HepG2 (cell line): ENCODE measurements around the gene BAG3. TPM values are rescaled to one million over a fixed set of nuclear protein-coding genes. Genes with fewer than 3 reads are reported as not detected.

ENCODE experiments used
- ATAC-seq: fragments of 200-7000 bp; cut with Tn5 transposase; 3 replicates; pipeline ENCODE4 v1.9.1; 2020; ENCODE audit warnings: mild to moderate bottlenecking, moderate library complexity
- BruUV-seq: library from RNA; stranded (reverse); fragments of 400-500 nt; replicated peaks from 2 replicates; lab custom pipeline; 2021; lab: Mats Ljungman, UMichigan
- CTCF ChIA-PET: fragments of 300-600 bp; formaldehyde crosslinking; extraction: SDS; loops from one replicate; lab custom pipeline; 2021; ENCODE audit warnings: low total read pairs, inconsistent platforms, low intra/inter-chr PET ratio; lab: Yijun Ruan, JAX
- POLR2A ChIA-PET: fragments of 350-600 bp; sonication (Branson Sonifier 250); formaldehyde crosslinking; loops from one replicate; lab custom pipeline; 2020; ENCODE audit warnings: antibody characterized with exemption, inconsistent platforms; lab: Yijun Ruan, JAX
- DNase-seq: peaks from one replicate; pipeline ENCODE4 v3.0.0-alpha.2; 2015; ENCODE audit warnings: low spot score
- FAIRE-seq: peaks from 3 replicates; lab custom pipeline; 2011; peaks lifted over from hg19 to GRCh38; lab: Jason Lieb, UNC
- H2AFZ ChIP-seq: one replicate; pipeline ENCODE4 v1.6.1; 2011; ENCODE audit warnings: low read length, inconsistent platforms
- H3K27ac ChIP-seq: fragments of 300-600 bp; 3 replicates; pipeline ENCODE4 v1.8.0; 2011; ENCODE audit warnings: mixed run types, mild to moderate bottlenecking, mixed read lengths, low read length, inconsistent platforms; ENCODE audit not compliant: insufficient read depth; ENCODE audit errors: extremely low read length
- H3K27me3 ChIP-seq, 2 experiments: fragments of 200-600 bp in 1 of 2; 2 replicates in 1 of 2; 3 replicates in 1 of 2; pipeline versions ENCODE4 v1.6.0 to v1.8.0; 2011; ENCODE audit warnings: low read length in 2 of 2, mild to moderate bottlenecking in 2 of 2, moderate library complexity in 2 of 2, inconsistent platforms in 1 of 2; ENCODE audit not compliant: insufficient read depth in 2 of 2, control insufficient read depth in 1 of 2
- H3K36me3 ChIP-seq, 2 experiments: fragments of 200-600 bp in 1 of 2; replicated peaks in 1 of 2; 2 replicates in 1 of 2; 3 replicates in 1 of 2; pipeline versions ENCODE4 v1.5.1 to v1.8.0; 2011; ENCODE audit warnings: low read length in 2 of 2, inconsistent platforms in 1 of 2; ENCODE audit not compliant: insufficient read depth in 2 of 2, control insufficient read depth in 1 of 2
- H3K4me1 ChIP-seq: 2 replicates; pipeline ENCODE4 v1.5.1; 2012; ENCODE audit warnings: low read length, inconsistent platforms; ENCODE audit not compliant: insufficient read depth
- H3K4me2 ChIP-seq: 2 replicates; pipeline ENCODE4 v1.6.0; 2011; ENCODE audit warnings: low read depth, low read length, inconsistent platforms
- H3K4me3 ChIP-seq, 3 experiments: fragments of 200-600 bp in 1 of 3; sonication (generic), shearing (Covaris generic) in 1 of 3; replicated peaks in 1 of 3; 2 replicates each; pipeline ENCODE4 v1.5.1; 2011 to 2016; ENCODE audit warnings: low read length in 3 of 3, inconsistent platforms in 2 of 3, low read depth in 2 of 3, mild to moderate bottlenecking in 2 of 3, control low read depth in 1 of 3, mixed read lengths in 1 of 3; ENCODE audit not compliant: insufficient read depth in 1 of 3
- H3K79me2 ChIP-seq: one replicate; pipeline ENCODE4 v1.6.1; 2011; ENCODE audit warnings: low read length, inconsistent platforms; ENCODE audit not compliant: insufficient read depth
- H3K9ac ChIP-seq: 2 replicates; pipeline ENCODE4 v1.6.0; 2011; ENCODE audit warnings: mild to moderate bottlenecking, low read depth, low read length, inconsistent platforms; ENCODE audit not compliant: insufficient read depth
- H3K9me3 ChIP-seq: 2 replicates; pipeline ENCODE4 v1.5.1; 2012; ENCODE audit warnings: mild to moderate bottlenecking, low read length
- H4K20me1 ChIP-seq: 2 replicates; pipeline ENCODE4 v1.6.0; 2011; ENCODE audit warnings: inconsistent platforms, mild to moderate bottlenecking, low read length, moderate library complexity; ENCODE audit not compliant: insufficient read depth
- ARID4A ChIP-seq: sonication (generic); formaldehyde crosslinking; IDR thresholded peaks from 2 replicates; pipeline ENCODE4 v1.5.0; 2020; ENCODE audit warnings: mild to moderate bottlenecking, missing genetic modification reagents, borderline replicate concordance
- DMAP1 ChIP-seq: IDR thresholded peaks from 2 replicates; pipeline ENCODE4 v1.6.1; 2016
- FOXP1 ChIP-seq, 2 experiments: fragments of 450-650 bp in 1 of 2; IDR thresholded peaks; 2 replicates each; pipeline ENCODE4 v1.6.1; 2017 to 2018; ENCODE audit warnings: antibody characterized with exemption in 1 of 2
- HNRNPL ChIP-seq: fragments of 200-400 bp; formaldehyde crosslinking; IDR thresholded peaks from 2 replicates; pipeline ENCODE4 v1.6.1; 2017; ENCODE audit warnings: mild to moderate bottlenecking, low read depth, low read length
- KAT7 ChIP-seq: IDR thresholded peaks from 2 replicates; pipeline ENCODE4 v1.6.1; 2018; ENCODE audit warnings: borderline replicate concordance, missing compliant biosample characterization
- KLF12 ChIP-seq: sonication (generic); formaldehyde crosslinking; IDR thresholded peaks from 2 replicates; pipeline ENCODE4 v1.4.0; 2020; ENCODE audit warnings: missing genetic modification reagents, borderline replicate concordance
- ZNF232 ChIP-seq: sonication (generic); formaldehyde crosslinking; IDR thresholded peaks from 2 replicates; pipeline ENCODE4 v1.4.0; 2020; ENCODE audit warnings: missing genetic modification reagents, borderline replicate concordance
- ZNF580 ChIP-seq: IDR thresholded peaks from 2 replicates; pipeline ENCODE4 v1.6.1; 2016; ENCODE audit warnings: low read depth, borderline replicate concordance
- ZNF687 ChIP-seq: sonication (generic); formaldehyde crosslinking; IDR thresholded peaks from 2 replicates; pipeline ENCODE4 v1.5.1; 2020; ENCODE audit warnings: mild to moderate bottlenecking, missing genetic modification reagents, moderate library complexity
- WGBS: methylation state at CpG from one replicate; pipeline ENCODE4 v1.1.6; 2017; ENCODE audit warnings: low lambda C conversion rate; 5-methylcytosine and 5-hydroxymethylcytosine counted together
- in situ Hi-C: cut with HindIII; loops from 2 replicates; pipeline ENCODE4 v1.10.0; 2017; ENCODE audit warnings: low pct_unique_long_range_greater_than_20kb; ENCODE audit not compliant: extremely low pct_ligation_motif_present
- intact Hi-C: fragments of 100-400 bp; cut with micrococcal nuclease; formaldehyde crosslinking; loops from one replicate; pipeline ENCODE4 v1.10.0; 2022; ENCODE audit not compliant: unreplicated experiment
- polyA plus RNA-seq, 8 experiments: library from polyadenylated mRNA; depleted of rRNA in 3 of 8; stranded (reverse) in 7 of 8; unstranded in 1 of 8; fragments of >200 nt; fragmentation: Illumina TruSeq in 4 of 8; extraction: Trizol in 4 of 8; gene quantifications; 2 replicates each; pipeline versions ENCODE4 v1.2.1 to v1.2.3, GENCODE V29; 2011 to 2016; ENCODE audit warnings: low read depth in 4 of 8, missing spikeins in 1 of 8, mixed read lengths in 1 of 8; ENCODE audit not compliant: insufficient read depth in 1 of 8
- total RNA-seq, 5 experiments: library from RNA; depleted of rRNA; stranded (reverse); fragments of >200 nt; fragmentation: Illumina TruSeq; extraction: Trizol; gene quantifications; 2 replicates each; pipeline ENCODE4 v1.2.3, GENCODE V29; 2016; ENCODE audit warnings: low read depth in 1 of 5
- TF ChIP-seq, protein P1 (sequence below): IDR thresholded peaks from 2 replicates; pipeline ENCODE4 v1.6.1; 2016; ENCODE audit warnings: missing compliant biosample characterization, missing genetic modification reagents, borderline replicate concordance
- TF ChIP-seq, protein P2 (sequence below): sonication (generic); formaldehyde crosslinking; IDR thresholded peaks from 2 replicates; pipeline ENCODE4 v1.4.0; 2020; ENCODE audit warnings: missing genetic modification reagents

Gene BAG3
- total and polyA plus RNA-seq, 2 of the 13 experiments (the other 11 are each of a cell fraction or from before 2014, with no cell fraction given), result 2.9 to 6.7 TPM

GRCh38 chr10:119725517-119725827 is 74.3 kb downstream of the BAG3 start:
- H2AFZ ChIP-seq, result no peak overlapping the region
- no peaks in the 10 kb centered on the region; a peak in 1 of 5 replicates for H3K27me3 ChIP-seq
- in situ Hi-C loops, result no loop called here
- DNase-seq (no peak), FAIRE-seq (no peak), ATAC-seq (peak; percentile 88)
- under 1% methylated on average over 27 of the region's 32 CpGs for WGBS
- H3K9me3 ChIP-seq, result no peaks in the 10 kb centered on the region
- H3K36me3 ChIP-seq, result no peaks in the 10 kb centered on the region
- ChIA-PET POLR2A (interaction anchor here (0.7 to 3.4 kb wide), 24 partner anchors 9 to 170 kb away, joined by 3 to 30 read pairs (median 4); partner anchors contain the start of genes BAG3, MCMBP and SEC23IP), CTCF (interaction anchor here (0.9 kb wide), 1 partner anchor 25 kb away, joined by 3 read pairs; no protein-coding TSS in a partner anchor)
- peak overlapping the region; percentile 95 for H3K4me2 ChIP-seq
- H3K27ac ChIP-seq, result peak overlapping the region; percentile 95
- intact Hi-C loops, result loop anchor here (2.0 to 10.0 kb wide), 2 partner anchors 39 to 131 kb away; partner anchors contain the start of gene TIAL1
- peak overlapping the region; percentile 84 to 88 (median 86) for H3K4me3 ChIP-seq
- no peaks in the 10 kb centered on the region for H4K20me1 ChIP-seq
- H3K79me2 ChIP-seq, result peaks cover 36% of the 10 kb centered on the region
- peaks cover 50% of the 10 kb centered on the region for H3K4me1 ChIP-seq
- BruUV-seq, result no TSS peak
- peak overlapping the region; percentile 89 for H3K9ac ChIP-seq
- TF ChIP-seq, protein P1, sequence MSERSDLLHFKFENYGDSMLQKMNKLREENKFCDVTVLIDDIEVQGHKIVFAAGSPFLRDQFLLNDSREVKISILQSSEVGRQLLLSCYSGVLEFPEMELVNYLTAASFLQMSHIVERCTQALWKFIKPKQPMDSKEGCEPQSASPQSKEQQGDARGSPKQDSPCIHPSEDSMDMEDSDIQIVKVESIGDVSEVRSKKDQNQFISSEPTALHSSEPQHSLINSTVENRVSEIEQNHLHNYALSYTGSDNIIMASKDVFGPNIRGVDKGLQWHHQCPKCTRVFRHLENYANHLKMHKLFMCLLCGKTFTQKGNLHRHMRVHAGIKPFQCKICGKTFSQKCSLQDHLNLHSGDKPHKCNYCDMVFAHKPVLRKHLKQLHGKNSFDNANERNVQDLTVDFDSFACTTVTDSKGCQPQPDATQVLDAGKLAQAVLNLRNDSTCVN, result peak; percentile 81; the same call in 1 of the 2 replicates
- TF ChIP-seq ZNF687 (peak; percentile 93), KAT7 (CRISPR knock-in tag) (peak; percentile 76; the same call in 1 of the 2 replicates), ZNF232 (CRISPR knock-in tag) (peak; percentile 58), DMAP1 (0 out of 2 replicates have a peak, but pooled peaks have one; percentile 53), FOXP1 (IDR thresholded peaks at IDR 0.05) (no peak), FOXP1 (CRISPR knock-in tag; IDR thresholded peaks at IDR 0.05) (no peak), ARID4A (CRISPR knock-in tag) (peak; percentile 73), HNRNPL (peak; percentile 44; the same call in 1 of the 2 replicates), KLF12 (CRISPR knock-in tag) (no peak), ZNF580 (CRISPR knock-in tag) (0 out of 2 replicates have a peak, but pooled peaks have one; percentile 31)
- TF ChIP-seq, protein P2, sequence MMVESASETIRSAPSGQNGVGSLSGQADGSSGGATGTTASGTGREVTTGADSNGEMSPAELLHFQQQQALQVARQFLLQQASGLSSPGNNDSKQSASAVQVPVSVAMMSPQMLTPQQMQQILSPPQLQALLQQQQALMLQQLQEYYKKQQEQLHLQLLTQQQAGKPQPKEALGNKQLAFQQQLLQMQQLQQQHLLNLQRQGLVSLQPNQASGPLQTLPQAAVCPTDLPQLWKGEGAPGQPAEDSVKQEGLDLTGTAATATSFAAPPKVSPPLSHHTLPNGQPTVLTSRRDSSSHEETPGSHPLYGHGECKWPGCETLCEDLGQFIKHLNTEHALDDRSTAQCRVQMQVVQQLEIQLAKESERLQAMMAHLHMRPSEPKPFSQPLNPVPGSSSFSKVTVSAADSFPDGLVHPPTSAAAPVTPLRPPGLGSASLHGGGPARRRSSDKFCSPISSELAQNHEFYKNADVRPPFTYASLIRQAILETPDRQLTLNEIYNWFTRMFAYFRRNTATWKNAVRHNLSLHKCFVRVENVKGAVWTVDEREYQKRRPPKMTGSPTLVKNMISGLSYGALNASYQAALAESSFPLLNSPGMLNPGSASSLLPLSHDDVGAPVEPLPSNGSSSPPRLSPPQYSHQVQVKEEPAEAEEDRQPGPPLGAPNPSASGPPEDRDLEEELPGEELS, result no peak
